Neural progenitor cell (in vitro differentiated cells): ENCODE data around the gene REELD1.

ENCODE experiments used
- CTCF ChIP-seq: fragments of 200-600 bp; sonication (generic); IDR thresholded peaks from 2 replicates; pipeline ENCODE4 v1.5.1; 2017; ENCODE audit warnings: antibody characterized with exemption, mild to moderate bottlenecking
- EZH2 ChIP-seq: fragments of 200-600 bp; sonication (generic); IDR thresholded peaks from 2 replicates; pipeline ENCODE4 v1.6.1; 2017; ENCODE audit warnings: antibody characterized with exemption, mild to moderate bottlenecking, moderate library complexity
- EZH2phosphoT487 ChIP-seq: fragments of 200-600 bp; sonication (generic); IDR thresholded peaks from 2 replicates; pipeline ENCODE4 v1.6.1; 2017; ENCODE audit warnings: antibody characterized with exemption

GRCh38 chr4:146186041-146186440, 28.3 kb upstream of the REELD1 start:
- TF ChIP-seq CTCF (no peak), EZH2phosphoT487 (no peak), EZH2 (no peak)
